ENCODE data around the gene NISCH. TPM values are rescaled to one million over a fixed set of nuclear protein-coding genes. Genes with fewer than 3 reads are reported as not detected.

The NISCH gene
- total RNA-seq, 1 experiment from 2014 or later, result 85.0 TPM

DNA sequence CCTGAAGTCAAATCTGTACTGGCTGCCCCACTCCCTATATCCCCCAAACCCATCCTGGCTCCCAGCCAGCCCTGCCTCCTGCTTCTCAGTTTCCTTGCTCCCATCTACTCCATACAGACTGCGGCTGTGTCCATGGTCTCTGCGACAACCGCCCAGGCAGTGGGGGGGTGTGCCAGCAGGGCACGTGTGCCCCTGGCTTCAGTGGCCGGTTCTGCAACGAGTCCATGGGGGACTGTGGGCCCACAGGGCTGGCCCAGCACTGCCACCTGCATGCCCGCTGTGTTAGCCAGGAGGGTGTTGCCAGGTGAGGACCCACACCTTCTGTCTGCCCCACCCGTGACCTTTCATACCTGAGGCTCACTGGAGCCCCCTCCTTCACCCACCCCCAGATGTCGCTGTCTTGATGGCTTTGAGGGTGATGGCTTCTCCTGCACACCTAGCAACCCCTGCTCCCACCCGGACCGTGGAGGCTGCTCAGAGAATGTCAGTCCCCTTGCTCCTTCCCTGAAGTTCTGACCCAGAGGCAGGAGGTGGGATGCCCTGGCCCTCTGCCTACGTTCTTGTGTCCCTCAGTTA is 54.4 kb downstream of the NISCH start:
- ATAC-seq (no peak), DNase-seq (ENCODE audit: low spot score) (no peak)
- H3K27ac Mint-ChIP-seq, result no peak overlapping the region
- POLR2A ChIA-PET, result no interaction called here
- no peaks in the 10 kb centered on the region for H3K9me3 Mint-ChIP-seq
- H3K27me3 Mint-ChIP-seq (ENCODE audit: low read depth), result no peaks in the 10 kb centered on the region; the same call in 1 of the 2 replicates
- no peak overlapping the region for H3K4me3 Mint-ChIP-seq
- TF ChIP-seq, protein P1, sequence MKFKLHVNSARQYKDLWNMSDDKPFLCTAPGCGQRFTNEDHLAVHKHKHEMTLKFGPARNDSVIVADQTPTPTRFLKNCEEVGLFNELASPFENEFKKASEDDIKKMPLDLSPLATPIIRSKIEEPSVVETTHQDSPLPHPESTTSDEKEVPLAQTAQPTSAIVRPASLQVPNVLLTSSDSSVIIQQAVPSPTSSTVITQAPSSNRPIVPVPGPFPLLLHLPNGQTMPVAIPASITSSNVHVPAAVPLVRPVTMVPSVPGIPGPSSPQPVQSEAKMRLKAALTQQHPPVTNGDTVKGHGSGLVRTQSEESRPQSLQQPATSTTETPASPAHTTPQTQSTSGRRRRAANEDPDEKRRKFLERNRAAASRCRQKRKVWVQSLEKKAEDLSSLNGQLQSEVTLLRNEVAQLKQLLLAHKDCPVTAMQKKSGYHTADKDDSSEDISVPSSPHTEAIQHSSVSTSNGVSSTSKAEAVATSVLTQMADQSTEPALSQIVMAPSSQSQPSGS (CRISPR knock-in tag; IDR thresholded peaks at IDR 0.05; ENCODE audit: borderline replicate concordance, low read depth), result no peak
- TF ChIP-seq TEAD4 (CRISPR knock-in tag; IDR thresholded peaks at IDR 0.05) (no peak), MLX (CRISPR knock-in tag; IDR thresholded peaks at IDR 0.05) (no peak), GRHL2 (CRISPR knock-in tag; IDR thresholded peaks at IDR 0.05; ENCODE audit: insufficient replicate concordance, severe bottlenecking) (no peak), ARID4B (CRISPR knock-in tag; IDR thresholded peaks at IDR 0.05; ENCODE audit: borderline replicate concordance) (no peak), HMGA2 (CRISPR knock-in tag; IDR thresholded peaks at IDR 0.05) (no peak), IRF1 (CRISPR knock-in tag; IDR thresholded peaks at IDR 0.05) (no peak), SMAD3 (CRISPR knock-in tag; IDR thresholded peaks at IDR 0.05; ENCODE audit: borderline replicate concordance) (no peak), KAT7 (CRISPR knock-in tag; IDR thresholded peaks at IDR 0.05; ENCODE audit: borderline replicate concordance) (no peak), E2F4 (CRISPR knock-in tag; IDR thresholded peaks at IDR 0.05; ENCODE audit: borderline replicate concordance, low read depth) (no peak), MYBL2 (CRISPR knock-in tag; IDR thresholded peaks at IDR 0.05) (no peak)
- H3K36me3 Mint-ChIP-seq, result no peaks in the 10 kb centered on the region
- H3K4me1 Mint-ChIP-seq, result no peaks in the 10 kb centered on the region
- CTCF ChIA-PET, result no interaction called here

DNA sequence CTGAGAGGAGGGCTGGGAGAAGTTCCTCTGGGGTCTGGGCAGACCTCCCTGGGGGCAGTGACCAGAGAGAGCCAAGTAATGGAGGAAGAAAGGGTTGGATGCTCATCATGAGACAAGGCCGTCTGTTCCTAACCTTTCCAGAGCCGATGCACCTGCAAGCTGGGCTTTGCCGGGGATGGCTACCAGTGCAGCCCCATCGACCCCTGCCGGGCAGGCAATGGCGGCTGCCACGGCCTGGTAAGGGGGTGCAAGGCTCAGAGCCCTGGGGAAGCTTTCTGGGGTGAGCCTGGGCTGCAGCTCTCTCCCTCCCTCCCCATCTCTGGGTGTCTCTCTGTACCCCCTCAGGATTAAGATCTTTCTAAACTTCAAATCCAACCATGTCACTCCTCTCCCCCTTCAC is 56.1 kb downstream of the NISCH start:
- H3K4me3 Mint-ChIP-seq, result no peak overlapping the region
- no peak for DNase-seq (ENCODE audit: low spot score)
- TF ChIP-seq ZNF396 (CRISPR knock-in tag; IDR thresholded peaks at IDR 0.05; ENCODE audit: borderline replicate concordance) (no peak), ZNF219 (CRISPR knock-in tag; IDR thresholded peaks at IDR 0.05; ENCODE audit: borderline replicate concordance) (no peak)
- TF ChIP-seq, protein P1 (CRISPR knock-in tag; IDR thresholded peaks at IDR 0.05; ENCODE audit: borderline replicate concordance, low read depth), result no peak
- TF ChIP-seq, protein P2, sequence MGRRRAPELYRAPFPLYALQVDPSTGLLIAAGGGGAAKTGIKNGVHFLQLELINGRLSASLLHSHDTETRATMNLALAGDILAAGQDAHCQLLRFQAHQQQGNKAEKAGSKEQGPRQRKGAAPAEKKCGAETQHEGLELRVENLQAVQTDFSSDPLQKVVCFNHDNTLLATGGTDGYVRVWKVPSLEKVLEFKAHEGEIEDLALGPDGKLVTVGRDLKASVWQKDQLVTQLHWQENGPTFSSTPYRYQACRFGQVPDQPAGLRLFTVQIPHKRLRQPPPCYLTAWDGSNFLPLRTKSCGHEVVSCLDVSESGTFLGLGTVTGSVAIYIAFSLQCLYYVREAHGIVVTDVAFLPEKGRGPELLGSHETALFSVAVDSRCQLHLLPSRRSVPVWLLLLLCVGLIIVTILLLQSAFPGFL (CRISPR knock-in tag; IDR thresholded peaks at IDR 0.05; ENCODE audit: borderline replicate concordance), result no peak
- CTCF ChIA-PET, result interaction anchor here (1.0 to 2.2 kb wide), 3 partner anchors 9 to 123 kb away, joined by 3 to 5 read pairs (median 3); no protein-coding TSS in a partner anchor
- H3K9me3 Mint-ChIP-seq, result no peaks in the 10 kb centered on the region
- H3K27ac Mint-ChIP-seq, result no peak overlapping the region
- no peaks in the 10 kb centered on the region for H3K36me3 Mint-ChIP-seq
- no peaks in the 10 kb centered on the region; the same call in 1 of the 2 replicates for H3K27me3 Mint-ChIP-seq (ENCODE audit: low read depth)
- no peaks in the 10 kb centered on the region for H3K4me1 Mint-ChIP-seq
- ATAC-seq, result no peak
- POLR2A ChIA-PET, result interaction anchor here (0.8 kb wide), 1 partner anchor 349 kb away, joined by 3 read pairs; no protein-coding TSS in a partner anchor
